H1 (cell line): ENCODE measurements around the gene CEP72. TPM values are rescaled to one million over a fixed set of nuclear protein-coding genes. Genes with fewer than 3 reads are reported as not detected.

Experiments used
- CTCF ChIA-PET: fragments of 300-600 bp; sonication (Branson Sonifier 250); formaldehyde crosslinking; loops from one replicate; lab custom pipeline; 2021; ENCODE audit not compliant: partially characterized antibody; lab: Charles Lee
- POLR2A ChIA-PET: fragments of 300-600 bp; sonication (Branson Sonifier 250); formaldehyde crosslinking; loops from one replicate; lab custom pipeline; 2021; ENCODE audit warnings: inconsistent platforms; ENCODE audit not compliant: partially characterized antibody; lab: Charles Lee
- DNase-seq, 2 experiments: peaks; one replicate each; pipeline versions ENCODE4 v3.0.0 to v3.0.0-alpha.2; 2010 to 2022; ENCODE audit warnings: low spot score in 2 of 2, low read depth in 1 of 2, mixed read lengths in 1 of 2
- FAIRE-seq: peaks from 2 replicates; lab custom pipeline; 2011; peaks lifted over from hg19 to GRCh38; lab: Jason Lieb, UNC
- H2AFZ ChIP-seq: 2 replicates; pipeline ENCODE4 v1.8.1; 2012; ENCODE audit warnings: low read length, inconsistent platforms
- H2AK5ac ChIP-seq: 2 replicates; pipeline ENCODE4 v1.6.1; 2013; ENCODE audit warnings: low read depth, low read length
- H2BK120ac ChIP-seq: replicated peaks from 2 replicates; pipeline ENCODE3; 2013; ENCODE audit warnings: low read depth, low read length, inconsistent platforms
- H2BK12ac ChIP-seq: 2 replicates; pipeline ENCODE4 v1.6.1; 2013; ENCODE audit warnings: low read depth, low read length
- H2BK15ac ChIP-seq: 2 replicates; pipeline ENCODE4 v1.6.1; 2013; ENCODE audit warnings: low read length
- H2BK20ac ChIP-seq: 2 replicates; pipeline ENCODE4 v1.6.1; 2013; ENCODE audit warnings: low read length
- H2BK5ac ChIP-seq: 2 replicates; pipeline ENCODE4 v1.6.1; 2013; ENCODE audit warnings: low read depth, low read length
- H3K14ac ChIP-seq: 2 replicates; pipeline ENCODE4 v1.6.1; 2013; ENCODE audit warnings: inconsistent platforms; ENCODE audit not compliant: insufficient read length
- H3K18ac ChIP-seq: 2 replicates; pipeline ENCODE4 v1.6.1; 2013; ENCODE audit warnings: low read length; ENCODE audit errors: extremely low read depth
- H3K23ac ChIP-seq: 2 replicates; pipeline ENCODE4 v1.6.1; 2013; ENCODE audit warnings: inconsistent platforms; ENCODE audit not compliant: insufficient read length
- H3K23me2 ChIP-seq: 2 replicates; pipeline ENCODE4 v1.6.1; 2013; ENCODE audit warnings: low read depth, low read length
- H3K27ac ChIP-seq: 2 replicates; pipeline ENCODE4 v1.6.1; 2011; ENCODE audit warnings: low read depth, low read length, inconsistent platforms
- H3K27me3 ChIP-seq, 4 experiments: replicated peaks in 1 of 4; 1 replicate in 1 of 4; 2 replicates in 3 of 4; pipeline versions ENCODE4 v1.6.1 to v1.8.1; 2011 to 2013; ENCODE audit warnings: low read length in 3 of 4, mild to moderate bottlenecking in 3 of 4, inconsistent platforms in 2 of 4, mixed read lengths in 2 of 4, moderate library complexity in 1 of 4; ENCODE audit not compliant: control insufficient read depth in 3 of 4, insufficient read depth in 3 of 4; ENCODE audit errors: extremely low read depth in 1 of 4
- H3K36me3 ChIP-seq, 4 experiments: 2 replicates each; pipeline versions ENCODE4 v1.6.1 to v1.8.1; 2011 to 2013; ENCODE audit warnings: mild to moderate bottlenecking in 4 of 4, low read length in 3 of 4, moderate library complexity in 2 of 4, control low read depth in 1 of 4, inconsistent platforms in 1 of 4; ENCODE audit not compliant: insufficient read depth in 4 of 4, control insufficient read depth in 2 of 4
- H3K4ac ChIP-seq: replicated peaks from 2 replicates; pipeline ENCODE3; 2013; ENCODE audit warnings: low read length, low read depth, mixed read lengths, inconsistent platforms; ENCODE audit not compliant: insufficient read length
- H3K4me1 ChIP-seq, 4 experiments: replicated peaks in 1 of 4; 1 replicate in 1 of 4; 2 replicates in 3 of 4; pipeline versions ENCODE4 v1.6.1 to v1.8.1; 2011 to 2013; ENCODE audit warnings: low read length in 3 of 4, inconsistent platforms in 2 of 4, mixed read lengths in 1 of 4; ENCODE audit not compliant: insufficient read depth in 4 of 4, control insufficient read depth in 3 of 4
- H3K4me2 ChIP-seq, 2 experiments: 2 replicates each; pipeline versions ENCODE4 v1.6.1 to v1.8.1; 2011 to 2013; ENCODE audit warnings: low read depth in 2 of 2, low read length in 2 of 2, control low read depth in 1 of 2, inconsistent platforms in 1 of 2, mild to moderate bottlenecking in 1 of 2; ENCODE audit not compliant: insufficient read depth in 1 of 2
- H3K4me3 ChIP-seq, 4 experiments: fragments of 200-600, 300-600 bp in 1 of 4; sonication (generic), shearing (Covaris generic), sonication (Bioruptor Twin) in 1 of 4; 2 replicates each; pipeline versions ENCODE4 v1.5.1 to v1.8.1; 2011 to 2016; ENCODE audit warnings: low read length in 4 of 4, low read depth in 3 of 4, control low read depth in 2 of 4, inconsistent platforms in 2 of 4, mild to moderate bottlenecking in 2 of 4, mixed read lengths in 1 of 4, moderate library complexity in 1 of 4; ENCODE audit not compliant: insufficient read depth in 2 of 4; ENCODE audit errors: extremely low read depth in 1 of 4
- H3K56ac ChIP-seq: replicated peaks from 2 replicates; pipeline ENCODE3; 2013; ENCODE audit warnings: low read depth, mild to moderate bottlenecking, mixed read lengths, low read length, inconsistent platforms; ENCODE audit not compliant: insufficient read length
- H3K79me1 ChIP-seq: 2 replicates; pipeline ENCODE4 v1.6.1; 2013; ENCODE audit warnings: low read depth, low read length, control low read depth
- H3K79me2 ChIP-seq, 2 experiments: 2 replicates each; pipeline versions ENCODE4 v1.6.1 to v1.8.1; 2012 to 2013; ENCODE audit warnings: low read length in 2 of 2, mild to moderate bottlenecking in 2 of 2, inconsistent platforms in 1 of 2; ENCODE audit not compliant: insufficient read depth in 2 of 2, control insufficient read depth in 1 of 2
- H3K9ac ChIP-seq, 4 experiments: replicated peaks in 1 of 4; 1 replicate in 1 of 4; 2 replicates in 3 of 4; pipeline versions ENCODE4 v1.6.1 to v1.8.1; 2011 to 2013; ENCODE audit warnings: low read depth in 3 of 4, low read length in 3 of 4, control low read depth in 2 of 4, mild to moderate bottlenecking in 2 of 4, moderate library complexity in 2 of 4, inconsistent platforms in 1 of 4; ENCODE audit errors: extremely low read depth in 1 of 4
- H3K9me3 ChIP-seq, 2 experiments: 2 replicates each; pipeline versions ENCODE4 v1.6.1 to v1.8.1; 2012 to 2013; ENCODE audit warnings: mild to moderate bottlenecking in 2 of 2, moderate library complexity in 2 of 2, control low read depth in 1 of 2, inconsistent platforms in 1 of 2, low read depth in 1 of 2, low read length in 1 of 2, mixed read lengths in 1 of 2; ENCODE audit not compliant: insufficient read depth in 2 of 2
- H4K20me1 ChIP-seq, 2 experiments: replicated peaks in 1 of 2; 2 replicates each; pipeline versions ENCODE3 to v1.8.1; 2011 to 2013; ENCODE audit warnings: inconsistent platforms in 2 of 2, low read length in 2 of 2, mild to moderate bottlenecking in 1 of 2; ENCODE audit not compliant: insufficient read depth in 2 of 2, control insufficient read depth in 1 of 2
- H4K5ac ChIP-seq: 2 replicates; pipeline ENCODE4 v1.6.1; 2013; ENCODE audit warnings: low read length, low read depth, mixed read lengths, inconsistent platforms; ENCODE audit not compliant: insufficient read length
- H4K8ac ChIP-seq: 2 replicates; pipeline ENCODE4 v1.8.0; 2013; ENCODE audit warnings: mild to moderate bottlenecking, moderate library complexity, low read length, inconsistent platforms; ENCODE audit not compliant: insufficient read depth; ENCODE audit errors: extremely low read depth
- H4K91ac ChIP-seq: replicated peaks from 2 replicates; pipeline ENCODE3; 2013; ENCODE audit warnings: low read length, mixed read lengths, inconsistent platforms; ENCODE audit not compliant: insufficient read length
- BACH1 ChIP-seq: IDR thresholded peaks from 2 replicates; pipeline ENCODE4 v1.6.1; 2012; ENCODE audit warnings: low read length, improper control_type of control experiment
- BRCA1 ChIP-seq: IDR thresholded peaks from 2 replicates; pipeline ENCODE4 v1.6.1; 2012; ENCODE audit warnings: low read depth, low read length, improper control_type of control experiment
- CTBP2 ChIP-seq: IDR thresholded peaks from 2 replicates; pipeline ENCODE4 v1.7.0; 2011; ENCODE audit warnings: borderline replicate concordance, mild to moderate bottlenecking, moderate library complexity, mixed read lengths, low read length; ENCODE audit not compliant: insufficient read depth, insufficient read length
- NANOG ChIP-seq: IDR thresholded peaks from 2 replicates; pipeline ENCODE4 v1.6.1; 2011; ENCODE audit warnings: low read length, low read depth, mild to moderate bottlenecking, inconsistent platforms; ENCODE audit not compliant: insufficient read depth, poor library complexity, severe bottlenecking
- NRF1 ChIP-seq: IDR thresholded peaks from 2 replicates; pipeline ENCODE4 v1.6.1; 2011; ENCODE audit warnings: mild to moderate bottlenecking, low read depth, low read length, improper control_type of control experiment
- POLR2AphosphoS5 ChIP-seq: IDR thresholded peaks from 2 replicates; pipeline ENCODE4 v1.6.1; 2011; ENCODE audit warnings: low read depth, low read length
- RNF2 ChIP-seq: fragments of 200-900, 300-1000 bp; sonication (generic); IDR thresholded peaks from 2 replicates; pipeline ENCODE4 v1.7.1; 2016; ENCODE audit warnings: borderline replicate concordance, low read depth, mild to moderate bottlenecking, antibody characterized with exemption, low read length; ENCODE audit not compliant: poor library complexity, severe bottlenecking; ENCODE audit errors: missing control alignments
- SIN3A ChIP-seq, 2 experiments: IDR thresholded peaks in 1 of 2; conservative IDR thresholded peaks in 1 of 2; 2 replicates each; pipeline ENCODE4 v1.6.1; 2011 to 2012; ENCODE audit warnings: low read length in 2 of 2, improper control_type of control experiment in 1 of 2, low read depth in 1 of 2, mild to moderate bottlenecking in 1 of 2
- WGBS, 2 experiments: shearing (Covaris generic) in 1 of 2; methylation state at CpG; one replicate each; pipeline versions ENCODE4 v1.1.6 to v1.1.7; 2013 to 2015; ENCODE audit warnings: low lambda C conversion rate in 2 of 2, mixed read lengths in 2 of 2, inconsistent platforms in 1 of 2, low coverage in 1 of 2, missing lambda C conversion rate in 1 of 2; ENCODE audit not compliant: insufficient replicate concordance in 2 of 2, insufficient coverage in 1 of 2, insufficient read length in 1 of 2; ENCODE audit errors: extremely low coverage in 1 of 2, missing lambda C conversion rate in 1 of 2; 5-methylcytosine and 5-hydroxymethylcytosine counted together
- polyA plus RNA-seq, 7 experiments: library from polyadenylated mRNA; depleted of rRNA in 3 of 7; stranded (reverse) in 5 of 7; unstranded in 2 of 7; fragments of >200 nt in 5 of 7; fragments of 200-250 nt in 2 of 7; gene quantifications; 1 replicate in 5 of 7; 2 replicates in 1 of 7; 4 replicates in 1 of 7; pipeline versions ENCODE4 v1.2.1 to v1.2.3, GENCODE V29; 2011 to 2013; ENCODE audit warnings: missing spikeins in 2 of 7, mixed read lengths in 2 of 7
- total RNA-seq: library from RNA; stranded (reverse); fragmentation: NEBNext Ultra II Directional; extraction: Animal tissue kit (Norgen Biotek cat#: 25700); gene quantifications from 2 replicates; pipeline ENCODE4 v1.2.1, GENCODE V29; 2021
- TF ChIP-seq, protein P1 (sequence below): IDR thresholded peaks from 2 replicates; pipeline ENCODE4 v1.6.1; 2011; ENCODE audit warnings: low read depth, mild to moderate bottlenecking, low read length; ENCODE audit not compliant: insufficient read depth

Gene CEP72
- total and polyA plus RNA-seq, 2 of the 8 experiments (the other 6 are each of a cell fraction or from before 2014, with no cell fraction given), result 13.1 to 19.6 TPM

GRCh38 chr5:672329-673160 is 60.4 kb downstream of the CEP72 start:
- H3K14ac ChIP-seq, result no peak overlapping the region
- H2AK5ac ChIP-seq, result peak overlapping the region; percentile 53; the same call in 1 of the 2 replicates
- FAIRE-seq, result peak; percentile 76
- no peak overlapping the region for H2BK15ac ChIP-seq
- no peak overlapping the region for H2BK120ac ChIP-seq
- peaks cover 12 to 19% of the 10 kb centered on the region in 2 experiments for H4K20me1 ChIP-seq
- ChIA-PET POLR2A (interaction anchor here (0.9 kb wide), 1 partner anchor 58 kb away, joined by 3 read pairs; no protein-coding TSS in a partner anchor), CTCF (interaction anchor here (0.7 to 5.4 kb wide), 6 partner anchors 8 to 139 kb away, joined by 3 to 29 read pairs (median 4); no protein-coding TSS in a partner anchor)
- H3K4me3 ChIP-seq, result no peak overlapping the region; a peak in 2 of 8 replicates
- no peak overlapping the region for H3K23ac ChIP-seq
- peak overlapping the region in 1 of 2 experiments; percentile 25; a peak in 1 of 4 replicates for H3K4me2 ChIP-seq
- DNase-seq, result no peak
- no peaks in the 10 kb centered on the region for H3K79me2 ChIP-seq
- H4K91ac ChIP-seq, result no peak overlapping the region
- no peaks in the 10 kb centered on the region for H3K79me1 ChIP-seq
- H3K18ac ChIP-seq, result no peak overlapping the region; the same call in 1 of the 2 replicates
- no peaks in the 10 kb centered on the region for H3K9me3 ChIP-seq
- peak overlapping the region in 2 of 4 experiments; percentile 29 to 55; a peak in 2 of 7 replicates for H3K9ac ChIP-seq
- peaks cover 0 to 12% (median 6%) of the 10 kb centered on the region in 4 experiments; a peak in 3 of 7 replicates for H3K27me3 ChIP-seq
- peaks cover 0 to 21% (median 10%) of the 10 kb centered on the region in 4 experiments; a peak in 6 of 7 replicates for H3K4me1 ChIP-seq
- 66% methylated on average over 26 of the region's 27 CpGs; no CpG with 5 or more reads in 1 of the 2 experiments for WGBS, 2 experiments
- peak overlapping the region; percentile 95; the same call in 1 of the 2 replicates for H4K8ac ChIP-seq
- peak overlapping the region; percentile 38; the same call in 1 of the 2 replicates for H3K27ac ChIP-seq
- H2AFZ ChIP-seq, result no peak overlapping the region
- no peak overlapping the region for H3K4ac ChIP-seq
- no peak overlapping the region for H2BK20ac ChIP-seq
- H3K56ac ChIP-seq, result no peak overlapping the region
- no peak overlapping the region for H2BK5ac ChIP-seq
- peaks cover 0 to 1% (median under 1%) of the 10 kb centered on the region in 4 experiments; a peak in 2 of 8 replicates for H3K36me3 ChIP-seq
- H4K5ac ChIP-seq, result no peak overlapping the region
- no peaks in the 10 kb centered on the region for H3K23me2 ChIP-seq
- peak overlapping the region; percentile 87; the same call in 1 of the 2 replicates for H2BK12ac ChIP-seq
- TF ChIP-seq BACH1 (no peak), BRCA1 (no peak), NRF1 (no peak), SIN3A (conservative IDR thresholded peaks at IDR 0.05 in 1 of 2, IDR thresholded peaks at IDR 0.05 in 1 of 2; ENCODE audit: low read depth in 1 of 2, low read length in 2 of 2) (peak in 1 of 2 experiments; percentile 62; a peak in 1 of 4 replicates), RNF2 (no peak), CTBP2 (no peak), NANOG (no peak), POLR2AphosphoS5 (no peak; the same call in 1 of the 2 replicates)
- TF ChIP-seq, protein P1, sequence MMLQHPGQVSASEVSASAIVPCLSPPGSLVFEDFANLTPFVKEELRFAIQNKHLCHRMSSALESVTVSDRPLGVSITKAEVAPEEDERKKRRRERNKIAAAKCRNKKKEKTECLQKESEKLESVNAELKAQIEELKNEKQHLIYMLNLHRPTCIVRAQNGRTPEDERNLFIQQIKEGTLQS, result no peak
